Gastroesophageal sphincter (tissue), 3 donors: ENCODE results near the gene MYO3B.

Experiments
- EP300 ChIP-seq: sonication (generic); formaldehyde crosslinking; IDR thresholded peaks from one replicate; pipeline ENCODE4 v1.6.1; 2017; ENCODE audit warnings: antibody characterized with exemption, mild to moderate bottlenecking
- POLR2A ChIP-seq, 2 donors: fragments of 450-650 bp; IDR thresholded peaks; one replicate each; pipeline ENCODE4 v1.6.1; 2017; ENCODE audit warnings: antibody characterized with exemption in 2 of 2, mild to moderate bottlenecking in 2 of 2, moderate library complexity in 1 of 2
- POLR2AphosphoS5 ChIP-seq: sonication (generic); formaldehyde crosslinking; IDR thresholded peaks from one replicate; pipeline ENCODE4 v1.6.1; 2017; ENCODE audit warnings: antibody characterized with exemption
- TF ChIP-seq, protein P1 (sequence below), 4 experiments: fragments of 200-600 bp in 2 of 4; fragments of 450-650 bp in 2 of 4; sonication (generic) in 1 of 4; IDR thresholded peaks; one replicate each; pipeline ENCODE4 v1.5.1; 2017 to 2019; ENCODE audit warnings: antibody characterized with exemption in 4 of 4, mild to moderate bottlenecking in 2 of 4, moderate library complexity in 2 of 4

DNA sequence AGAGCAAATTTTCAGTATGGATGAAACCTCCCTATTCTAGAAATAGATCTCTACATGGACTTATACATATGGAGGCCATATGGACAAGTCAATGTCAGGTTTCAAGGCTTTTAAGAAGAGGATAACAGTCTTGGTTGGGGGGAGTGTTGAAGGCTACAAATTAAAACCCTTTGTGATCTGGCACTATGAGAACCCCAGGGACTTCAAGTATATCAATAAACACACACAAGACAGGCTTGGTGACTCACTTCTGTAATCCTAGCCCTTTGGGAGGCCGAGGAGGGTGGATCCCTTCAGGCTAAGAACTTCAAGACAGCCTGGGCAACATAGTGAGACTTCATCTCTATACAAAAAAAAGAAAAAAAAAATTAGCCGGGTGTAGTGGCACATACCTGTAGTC is 410.0 kb downstream of the MYO3B start:
- TF ChIP-seq, protein P1, sequence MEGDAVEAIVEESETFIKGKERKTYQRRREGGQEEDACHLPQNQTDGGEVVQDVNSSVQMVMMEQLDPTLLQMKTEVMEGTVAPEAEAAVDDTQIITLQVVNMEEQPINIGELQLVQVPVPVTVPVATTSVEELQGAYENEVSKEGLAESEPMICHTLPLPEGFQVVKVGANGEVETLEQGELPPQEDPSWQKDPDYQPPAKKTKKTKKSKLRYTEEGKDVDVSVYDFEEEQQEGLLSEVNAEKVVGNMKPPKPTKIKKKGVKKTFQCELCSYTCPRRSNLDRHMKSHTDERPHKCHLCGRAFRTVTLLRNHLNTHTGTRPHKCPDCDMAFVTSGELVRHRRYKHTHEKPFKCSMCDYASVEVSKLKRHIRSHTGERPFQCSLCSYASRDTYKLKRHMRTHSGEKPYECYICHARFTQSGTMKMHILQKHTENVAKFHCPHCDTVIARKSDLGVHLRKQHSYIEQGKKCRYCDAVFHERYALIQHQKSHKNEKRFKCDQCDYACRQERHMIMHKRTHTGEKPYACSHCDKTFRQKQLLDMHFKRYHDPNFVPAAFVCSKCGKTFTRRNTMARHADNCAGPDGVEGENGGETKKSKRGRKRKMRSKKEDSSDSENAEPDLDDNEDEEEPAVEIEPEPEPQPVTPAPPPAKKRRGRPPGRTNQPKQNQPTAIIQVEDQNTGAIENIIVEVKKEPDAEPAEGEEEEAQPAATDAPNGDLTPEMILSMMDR (IDR thresholded peaks at IDR 0.05) = no peak
- no peak for TF ChIP-seq POLR2AphosphoS5
- TF ChIP-seq POLR2A (IDR thresholded peaks at IDR 0.05) = no peak
- no peak for TF ChIP-seq EP300
